ENCODE results near the gene ZMAT5. TPM values are rescaled to one million over a fixed set of nuclear protein-coding genes. Genes with fewer than 3 reads are reported as not detected.

The ZMAT5 gene
- total RNA-seq, 4 donors from 2014 or later = 13.3 to 33.8 (median 23.1) TPM

GRCh38 chr22:29722587-29722986 lies 44.2 kb downstream of the ZMAT5 start:
- no peak for TF ChIP-seq POLR2A (IDR thresholded peaks at IDR 0.05; ENCODE audit: low read depth)
- no peak for TF ChIP-seq POLR2AphosphoS5 (IDR thresholded peaks at IDR 0.05)
- no peak for TF ChIP-seq CTCF (IDR thresholded peaks at IDR 0.05)
- TF ChIP-seq EP300 (IDR thresholded peaks at IDR 0.05) = no peak
- intact Hi-C loops (cut with DNase I) = no loop called here
- H3K27me3 ChIP-seq = peaks cover 6 to 82% (median 23%) of the 10 kb centered on the region in 4 donors
- peaks cover 3 to 27% (median 20%) of the 10 kb centered on the region in 4 donors for H3K4me1 ChIP-seq
- H3K27ac ChIP-seq (replicated peaks in 1 of 4) = no peak overlapping the region
- DNase-seq (ENCODE audit: extremely low spot score) = no peak
- WGBS = 83% methylated on average over 4 of the region's 16 CpGs
- H3K4me3 ChIP-seq = no peak overlapping the region
- no peaks in the 10 kb centered on the region for H3K9me3 ChIP-seq
- H3K36me3 ChIP-seq = no peaks in the 10 kb centered on the region

GRCh38 chr22:29722151-29722550 lies 44.7 kb downstream of the ZMAT5 start:
- Histone ChIP-seq H3K36me3 (no peaks in the 10 kb centered on the region), H3K27ac (replicated peaks in 1 of 4) (no peak overlapping the region), H3K4me3 (no peak overlapping the region), H3K27me3 (peaks cover 6 to 86% (median 23%) of the 10 kb centered on the region in 4 donors), H3K9me3 (no peaks in the 10 kb centered on the region), H3K4me1 (peaks cover 3 to 25% (median 19%) of the 10 kb centered on the region in 4 donors)
- intact Hi-C loops (cut with DNase I) = no loop called here
- TF ChIP-seq POLR2AphosphoS5 (IDR thresholded peaks at IDR 0.05) = no peak
- TF ChIP-seq CTCF (IDR thresholded peaks at IDR 0.05) = no peak
- no peak for TF ChIP-seq EP300 (IDR thresholded peaks at IDR 0.05)
- TF ChIP-seq POLR2A (IDR thresholded peaks at IDR 0.05; ENCODE audit: low read depth) = no peak
- 86% methylated on average over 5 of the region's 7 CpGs for WGBS
- no peak for DNase-seq (ENCODE audit: extremely low spot score)

GRCh38 chr22:29720811-29721323 lies 45.9 kb downstream of the ZMAT5 start:
- Histone ChIP-seq H3K9me3 (no peaks in the 10 kb centered on the region), H3K36me3 (no peaks in the 10 kb centered on the region), H3K27ac (replicated peaks in 1 of 4) (no peak overlapping the region), H3K27me3 (peaks cover 6 to 88% (median 23%) of the 10 kb centered on the region in 4 donors), H3K4me1 (peaks cover 3 to 19% (median 16%) of the 10 kb centered on the region in 4 donors), H3K4me3 (peak overlapping the region; percentile 32 to 49 (median 40))
- TF ChIP-seq EP300 (IDR thresholded peaks at IDR 0.05) (no peak), POLR2AphosphoS5 (IDR thresholded peaks at IDR 0.05) (no peak), CTCF (IDR thresholded peaks at IDR 0.05) (no peak), POLR2A (IDR thresholded peaks at IDR 0.05; ENCODE audit: low read depth) (no peak)
- WGBS = 0% methylated on average over 6 of the region's 53 CpGs
- intact Hi-C loops (cut with DNase I) = no loop called here
- no peak for DNase-seq (ENCODE audit: extremely low spot score)

GRCh38 chr22:29719899-29720645 lies 46.7 kb downstream of the ZMAT5 start, which contains the start of gene CABP7:
Gene CABP7 (plus strand): TSS chr22:29720003. CDS start chr22:29720425, 422 bp downstream.
- no peaks in the 10 kb centered on the region for H3K36me3 ChIP-seq
- no peak for DNase-seq (ENCODE audit: extremely low spot score)
- H3K27ac ChIP-seq (replicated peaks in 1 of 4) = no peak within 1 kb of the TSS
- no peaks in the 10 kb centered on the region for H3K9me3 ChIP-seq
- TF ChIP-seq EP300 (IDR thresholded peaks at IDR 0.05) (no peak), POLR2AphosphoS5 (IDR thresholded peaks at IDR 0.05) (no peak), CTCF (IDR thresholded peaks at IDR 0.05) (no peak), POLR2A (IDR thresholded peaks at IDR 0.05; ENCODE audit: low read depth) (no peak)
- peaks cover 3 to 19% (median 16%) of the 10 kb centered on the region in 4 donors for H3K4me1 ChIP-seq
- WGBS = 0% methylated on average over 4 of the region's 115 CpGs
- H3K4me3 ChIP-seq = peak within 1 kb of the TSS; percentile 32 to 49 (median 40)
- peaks cover 6 to 88% (median 23%) of the 10 kb centered on the region in 4 donors for H3K27me3 ChIP-seq
- intact Hi-C loops (cut with DNase I) = no loop called here

Measured in esophagus muscularis mucosa (tissue), 4 donors.